ENCODE results near the gene ZNF776.
"Not testable (repeated sequence)": the region's sequence is repeated elsewhere in the genome, so short reads cannot be mapped to it uniquely, and the experiment has no call there.

ZNF776 gene

GRCh38 chr19:57779220-57779845, 32.7 kb downstream of the ZNF776 start:
- no peak for DNase-seq

DNA sequence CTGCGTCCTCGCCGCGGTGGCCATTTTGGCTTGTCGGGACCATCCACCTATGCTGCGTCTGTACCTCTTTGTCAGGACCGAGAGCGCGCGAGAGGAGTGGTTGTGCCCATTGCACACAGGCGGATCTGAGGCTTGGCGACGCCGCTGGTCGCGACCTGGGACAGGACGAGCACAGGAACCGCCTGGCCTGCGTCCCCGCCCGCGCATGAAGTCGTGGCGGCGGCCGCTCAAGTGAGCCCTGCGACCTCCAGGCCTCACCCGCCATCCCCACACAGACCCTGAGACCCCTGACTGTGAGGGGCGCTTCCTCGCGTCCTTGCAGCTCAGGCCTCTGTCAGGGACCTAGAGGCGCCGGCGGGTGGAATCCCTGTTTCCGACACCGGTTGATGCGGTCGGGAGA, 39.7 kb downstream of the ZNF776 start:
- DNase-seq = no peak

GRCh38 chr19:57786906-57787305, 40.3 kb downstream of the ZNF776 start:
- no peak for DNase-seq

DNA sequence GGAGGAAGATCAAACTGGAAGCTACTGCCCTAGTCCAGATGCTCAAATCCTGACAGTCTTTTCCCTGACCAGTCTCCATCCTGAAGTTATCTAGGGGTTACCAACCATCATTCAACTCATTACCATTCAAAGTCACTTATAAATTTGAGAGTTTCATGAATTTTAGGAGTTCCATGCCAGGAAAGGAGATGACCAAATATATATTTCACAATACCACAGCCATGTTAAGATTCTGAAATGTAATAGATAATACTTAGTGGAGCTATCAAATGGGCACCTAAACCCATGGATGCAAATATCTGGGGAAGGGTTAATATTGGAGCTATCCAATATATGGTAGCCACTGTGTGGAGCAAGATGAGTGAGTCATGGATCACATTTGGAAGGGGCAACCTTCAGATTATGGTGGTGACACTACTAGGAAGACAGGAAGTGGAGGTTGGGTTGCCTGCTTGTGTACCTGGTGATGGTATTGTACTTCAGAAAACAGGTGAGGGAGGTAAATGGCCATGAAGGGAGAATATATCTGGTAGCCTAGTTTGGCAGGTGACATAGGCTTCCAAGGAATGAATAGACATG, 41.6 kb downstream of the ZNF776 start:
- DNase-seq = no peak

DNA sequence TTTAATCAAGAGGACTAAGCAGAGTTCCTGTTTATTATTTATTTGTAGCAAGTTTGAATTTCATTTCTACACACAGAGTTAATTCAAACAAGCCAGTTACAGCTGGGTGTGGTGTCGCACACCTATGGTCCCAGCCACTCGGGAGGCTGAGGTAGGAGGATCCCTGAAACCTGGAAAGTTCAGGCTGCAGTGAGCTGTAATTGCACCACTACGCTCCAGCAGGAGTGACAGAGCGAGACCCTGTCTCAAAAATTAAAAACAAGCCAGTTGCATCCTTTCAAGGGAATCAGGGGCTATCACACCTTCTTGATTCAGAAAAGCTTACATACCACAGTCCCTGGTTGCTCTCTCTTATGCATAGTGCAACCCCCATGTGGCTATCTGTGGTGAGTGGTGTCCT, 42.7 kb downstream of the ZNF776 start:
- DNase-seq = no peak

GRCh38 chr19:57796580-57796979, 50.0 kb downstream of the ZNF776 start:
- not testable (repeated sequence) for DNase-seq

GRCh38 chr19:57800696-57801095, 54.1 kb downstream of the ZNF776 start:
- DNase-seq = no peak

DNA sequence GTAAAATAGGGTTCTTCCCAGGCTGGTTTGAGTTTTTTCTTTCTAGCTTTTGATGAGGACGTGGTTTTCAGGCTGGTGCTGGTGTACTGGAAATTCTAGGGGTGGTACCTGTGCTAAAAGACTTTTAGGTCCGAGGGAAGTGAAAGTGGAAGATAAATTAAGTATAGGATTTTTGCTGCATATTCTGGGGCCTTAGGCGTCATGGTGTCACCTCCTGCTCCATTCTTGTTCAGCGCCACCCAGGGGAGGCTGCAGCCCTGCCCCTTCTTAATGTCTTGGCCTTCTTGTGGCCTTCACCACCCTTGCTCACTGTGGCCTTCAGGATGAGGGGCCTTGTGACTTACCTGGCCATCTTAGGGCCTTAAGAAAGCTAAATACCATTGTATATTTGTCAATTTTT, 55.7 kb downstream of the ZNF776 start:
- DNase-seq = no peak

GRCh38 chr19:57803265-57803593, 56.6 kb downstream of the ZNF776 start:
- no peak for DNase-seq

DNA sequence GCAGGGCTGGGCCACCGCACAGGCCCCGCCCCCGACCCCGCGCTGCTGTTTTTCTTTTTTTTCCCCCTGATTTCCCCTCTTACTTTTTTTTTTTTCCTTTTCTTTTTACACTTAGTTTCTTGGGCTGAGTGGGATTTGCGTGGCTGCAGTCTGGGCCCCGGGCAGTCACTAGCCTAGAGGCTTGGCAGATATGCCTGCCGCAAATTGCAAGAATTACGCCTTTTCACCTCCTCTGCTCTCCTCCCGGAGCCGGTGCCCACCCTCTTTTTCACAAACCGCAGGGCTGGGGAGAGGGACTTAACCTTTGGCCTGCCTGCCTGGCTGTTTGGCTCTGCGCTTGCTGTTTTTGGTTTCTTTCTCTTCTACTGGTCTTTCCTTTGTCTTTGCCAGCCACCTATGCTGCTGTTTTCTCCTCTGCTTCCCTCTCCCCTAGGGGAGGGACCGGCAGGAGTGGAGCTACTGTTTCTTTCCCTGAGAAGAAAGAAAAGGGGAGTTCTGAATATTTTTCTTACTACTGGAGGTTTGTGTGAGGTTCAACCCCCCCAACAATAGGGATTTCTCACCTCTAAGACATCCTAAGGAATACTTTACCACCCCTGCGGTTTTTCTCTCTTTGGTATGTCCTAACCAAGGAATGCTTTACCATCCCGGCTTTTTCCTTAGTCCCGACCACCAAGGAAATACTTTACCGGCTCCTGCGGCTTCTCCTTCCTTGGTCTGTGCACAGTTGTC, 57.1 kb downstream of the ZNF776 start:
- DNase-seq = peak; percentile 98

GRCh38 chr19:57807541-57807940, 60.9 kb downstream of the ZNF776 start:
- DNase-seq = no peak

All from fibroblast of skin of right quadriceps (primary cell).